Epithelial cell of prostate (primary cell): Measurements from ENCODE around the gene SLCO2A1.

Experiments used
- DNase-seq: peaks from one replicate; pipeline ENCODE4 v3.0.0-alpha.2; 2011; ENCODE audit warnings: low read depth, low spot score
- H3K27ac ChIP-seq: fragments of 450-650 bp; 2 replicates; pipeline ENCODE4 v1.5.1; 2017; ENCODE audit warnings: mild to moderate bottlenecking

Gene SLCO2A1

DNA sequence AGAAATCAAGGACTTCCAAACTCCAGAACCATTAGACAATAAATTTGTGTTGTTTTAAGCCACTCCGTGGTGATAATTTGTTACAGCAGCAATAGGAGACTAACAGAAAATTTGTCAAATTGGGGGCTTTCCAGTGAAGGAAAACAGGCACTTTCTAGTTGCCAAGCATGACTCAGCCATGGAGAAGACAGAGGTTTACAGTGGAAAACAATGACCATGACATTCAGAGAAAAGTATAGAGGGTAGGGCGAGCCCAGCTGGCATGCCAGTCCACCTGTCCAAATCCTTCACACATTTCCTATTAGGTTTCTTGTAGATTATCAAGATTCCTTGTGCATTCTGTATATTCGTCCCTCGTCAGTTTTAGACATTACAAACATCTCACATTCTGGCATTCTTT is 24.9 kb downstream of the SLCO2A1 start:
- no peak for DNase-seq
- H3K27ac ChIP-seq, result no peak overlapping the region

DNA sequence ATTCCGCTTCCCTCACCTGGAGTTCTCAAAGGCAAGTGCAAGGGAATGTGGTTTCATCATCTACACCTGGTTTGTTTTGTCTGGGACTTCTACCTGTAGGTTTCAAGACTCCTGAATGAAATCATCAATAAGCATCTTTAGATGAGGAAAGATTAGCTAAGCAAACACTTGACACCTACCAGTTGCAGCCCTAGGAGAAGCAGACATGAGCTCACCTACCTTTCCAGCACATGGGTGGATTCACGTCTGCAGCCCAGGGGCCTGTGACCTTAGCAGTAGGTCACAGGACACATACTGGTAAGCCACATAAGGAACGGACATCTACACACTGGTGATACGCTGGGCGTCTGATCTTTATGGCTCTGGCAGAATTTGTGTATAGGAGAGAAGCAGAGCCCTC is 26.7 kb downstream of the SLCO2A1 start:
- H3K27ac ChIP-seq, result no peak overlapping the region

DNA sequence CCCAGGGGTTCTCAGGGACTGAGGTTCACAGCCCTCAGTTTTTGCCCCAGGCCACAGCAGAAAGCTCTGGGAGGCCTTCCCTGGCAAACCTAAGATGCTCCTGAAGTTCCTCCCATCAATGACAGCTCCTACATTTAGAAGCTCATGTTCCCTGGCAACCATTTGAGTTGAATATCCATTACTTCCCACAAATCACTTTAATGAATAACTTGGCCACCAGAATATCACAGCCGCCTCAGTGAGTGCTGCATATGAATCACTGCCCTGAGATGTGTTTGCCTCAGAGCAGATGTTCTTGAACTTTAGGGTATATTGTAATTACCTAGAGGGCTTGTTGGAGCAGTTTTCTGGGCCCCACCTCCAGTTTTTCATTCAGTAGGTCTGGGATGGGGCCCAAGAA is 27.4 kb downstream of the SLCO2A1 start:
- no peak for DNase-seq
- no peak overlapping the region for H3K27ac ChIP-seq

More for the DNA sequence above, 26.7 kb downstream of the SLCO2A1 start:
- DNase-seq, result no peak

DNA sequence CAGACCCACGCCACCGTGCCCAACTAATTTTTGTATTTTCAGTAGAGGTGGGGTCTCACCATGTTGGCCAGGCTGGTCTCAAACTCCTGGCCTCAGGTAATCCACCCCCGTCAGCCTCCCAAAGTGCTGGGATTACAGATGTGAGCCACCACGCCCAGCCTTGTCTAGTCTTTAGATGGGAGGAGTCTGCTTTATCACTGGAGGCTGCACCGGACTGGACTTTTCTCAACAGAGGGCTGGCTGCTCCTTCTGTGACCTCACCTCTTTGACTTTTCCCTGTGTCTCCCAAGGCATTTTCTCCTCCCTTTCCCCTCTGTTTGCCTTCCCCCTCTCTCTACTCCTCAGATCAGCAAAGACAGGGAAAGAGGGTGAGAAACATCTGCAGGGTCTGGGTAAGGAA is 28.5 kb downstream of the SLCO2A1 start:
- H3K27ac ChIP-seq, result no peak overlapping the region
- DNase-seq, result no peak

DNA sequence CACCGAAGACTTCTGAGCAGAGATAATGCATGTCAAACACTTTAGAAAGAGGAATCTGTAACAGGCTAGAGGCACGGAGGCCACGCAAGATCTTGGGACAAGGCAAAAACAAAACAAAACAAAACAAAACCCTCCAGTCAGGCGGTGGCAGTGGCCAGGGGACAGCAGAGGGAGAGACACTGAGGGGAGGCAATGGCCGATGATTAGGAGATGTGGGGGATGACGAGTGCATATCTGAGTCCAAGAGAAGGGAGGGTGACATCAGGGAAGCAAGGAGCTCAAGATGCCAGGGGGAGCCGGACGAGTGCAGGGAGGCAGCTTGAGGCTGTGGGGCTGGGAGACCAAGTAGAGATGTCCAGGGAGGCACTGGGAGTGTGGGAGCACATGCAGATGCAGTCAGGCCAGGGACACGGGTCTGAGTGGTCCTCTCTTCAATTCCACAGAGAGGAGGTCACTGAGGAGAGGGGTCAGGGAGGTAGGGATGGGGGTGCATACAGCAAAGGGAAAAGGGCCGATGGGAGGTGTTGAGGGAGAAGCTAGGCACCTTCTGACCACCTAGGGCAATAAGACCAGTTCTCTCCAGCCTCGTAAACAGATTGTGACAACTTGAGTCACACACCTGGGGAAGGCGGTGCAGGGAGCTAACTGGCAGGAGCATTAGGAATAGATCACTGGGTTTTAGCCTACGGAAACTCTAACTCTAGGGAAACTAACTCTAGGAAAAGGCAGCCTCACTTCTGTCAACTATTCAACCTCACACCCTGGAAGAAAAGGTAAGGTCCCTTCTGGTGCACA is 29.6 kb downstream of the SLCO2A1 start:
- H3K27ac ChIP-seq, result no peak overlapping the region
- DNase-seq, result no peak

DNA sequence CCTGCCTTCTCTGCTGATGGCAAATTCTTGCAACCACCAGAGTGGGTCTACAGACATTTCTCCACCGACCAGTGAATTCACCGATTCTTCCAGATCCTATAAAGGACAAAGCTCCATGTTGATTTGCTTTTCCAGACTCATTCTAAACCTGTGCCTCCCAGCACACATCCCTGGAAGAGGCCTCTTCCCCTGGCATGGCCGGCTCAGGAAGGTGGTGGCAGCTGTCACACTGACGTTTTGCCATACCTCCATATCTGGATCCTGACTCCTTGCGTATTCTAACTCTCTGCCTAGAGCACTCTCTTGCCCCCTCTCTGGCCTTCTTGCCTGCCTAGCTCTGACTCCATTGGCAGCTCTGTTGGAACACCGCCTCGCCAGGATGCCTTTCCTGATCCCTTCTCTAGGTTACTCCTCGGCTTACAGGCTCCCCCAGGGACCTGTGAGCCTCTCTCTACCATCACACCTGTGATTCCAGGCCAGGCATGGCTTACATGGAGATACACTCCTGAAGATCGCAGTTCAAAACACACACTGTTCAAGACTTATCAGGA is 31.0 kb downstream of the SLCO2A1 start:
- DNase-seq, result no peak
- no peak overlapping the region for H3K27ac ChIP-seq

DNA sequence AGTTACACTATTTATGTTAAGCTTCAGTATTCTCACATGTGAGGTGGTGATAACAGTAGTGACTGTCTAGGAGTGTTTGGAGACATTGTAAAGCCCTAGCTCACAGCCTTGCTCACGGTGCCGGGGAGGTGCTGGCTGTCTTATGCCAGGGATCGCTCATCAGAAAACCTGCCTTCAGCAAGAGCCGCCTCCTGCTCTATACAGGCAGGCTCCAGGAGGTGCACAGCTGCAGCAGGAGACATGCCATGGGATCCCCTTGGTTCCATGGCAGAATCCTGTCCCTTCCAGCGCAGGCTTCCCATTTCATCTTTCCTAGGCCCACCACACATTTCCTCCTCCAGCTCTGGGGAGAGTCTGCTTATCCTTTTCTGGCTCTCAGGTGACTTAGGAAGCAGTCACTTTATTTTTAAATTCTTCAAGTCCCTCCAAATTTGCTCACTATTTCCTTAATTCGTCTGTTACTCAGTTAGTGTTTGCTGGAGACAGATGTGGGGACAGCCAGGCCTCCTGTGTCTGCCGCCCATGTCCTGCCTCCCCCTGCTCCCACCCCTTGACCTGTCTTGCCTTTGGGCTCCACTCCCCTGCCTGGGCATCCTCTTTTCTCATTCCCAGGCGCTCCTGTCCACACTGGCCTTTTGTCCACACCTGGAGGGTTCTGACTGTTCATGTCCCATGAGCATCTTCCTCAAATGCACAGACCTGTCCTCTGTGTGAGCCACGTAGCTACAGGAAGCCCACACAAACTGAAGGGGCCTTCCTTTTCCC is 31.7 kb downstream of the SLCO2A1 start:
- no peak overlapping the region for H3K27ac ChIP-seq
- no peak for DNase-seq

DNA sequence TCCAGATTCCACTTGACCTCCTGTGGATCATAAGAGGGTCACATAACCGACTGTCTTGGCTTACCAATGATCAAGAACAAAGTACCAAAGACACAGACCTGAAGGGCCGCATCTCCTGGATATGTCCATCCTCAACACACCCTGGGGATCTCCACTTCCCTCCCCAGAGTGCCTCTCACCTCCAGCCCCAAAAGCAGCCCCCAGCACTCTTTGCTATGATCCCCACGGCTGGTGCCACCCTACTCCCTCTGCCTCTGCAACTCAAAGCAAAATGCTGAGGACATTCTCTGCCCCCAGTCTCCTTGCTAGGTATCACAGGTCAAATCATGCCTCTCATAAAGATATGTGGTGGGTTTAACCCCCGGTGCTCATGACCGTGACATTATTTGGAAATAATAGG is 32.7 kb downstream of the SLCO2A1 start:
- H3K27ac ChIP-seq, result no peak overlapping the region
- DNase-seq, result no peak

DNA sequence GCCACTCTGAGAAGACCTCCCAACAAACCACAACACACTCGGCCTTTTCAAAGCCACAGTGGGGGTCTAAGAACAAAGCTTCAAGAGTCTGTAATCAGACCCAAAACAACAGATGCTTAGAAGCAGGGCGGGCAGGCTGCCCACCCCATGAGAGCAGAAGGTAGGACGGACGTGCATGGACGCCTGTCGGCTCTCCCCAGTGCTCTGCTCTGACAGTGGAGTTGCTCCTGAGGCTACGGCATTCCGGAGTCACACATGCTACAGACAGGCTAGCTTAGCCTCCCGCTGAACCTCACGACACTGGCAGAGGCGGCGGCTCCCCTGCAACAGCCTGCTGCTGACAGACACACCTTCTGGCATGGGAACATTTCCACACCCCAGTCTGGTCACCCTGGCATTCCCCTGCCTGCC is 33.5 kb downstream of the SLCO2A1 start:
- DNase-seq, result no peak
- no peak overlapping the region for H3K27ac ChIP-seq

DNA sequence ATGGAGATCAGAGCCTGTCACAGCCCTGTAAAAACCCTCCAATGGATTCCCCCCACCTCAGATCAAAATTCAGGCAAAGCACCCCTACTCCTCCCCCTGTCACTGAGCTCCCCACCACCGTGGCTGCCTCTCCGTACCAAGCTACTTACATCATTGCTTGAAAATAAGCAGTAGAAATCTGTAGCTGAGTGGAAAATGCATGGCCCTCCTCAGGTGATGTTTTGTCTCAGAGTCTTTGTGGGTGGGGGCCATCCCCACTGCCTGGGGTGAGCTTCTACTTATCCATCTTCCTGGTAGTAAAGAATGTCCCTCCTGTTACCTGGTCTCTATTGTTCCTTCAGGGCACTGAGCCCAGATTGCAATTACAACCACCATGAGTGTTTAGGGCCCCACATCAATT is 34.5 kb downstream of the SLCO2A1 start:
- H3K27ac ChIP-seq, result no peak overlapping the region
- DNase-seq, result no peak

DNA sequence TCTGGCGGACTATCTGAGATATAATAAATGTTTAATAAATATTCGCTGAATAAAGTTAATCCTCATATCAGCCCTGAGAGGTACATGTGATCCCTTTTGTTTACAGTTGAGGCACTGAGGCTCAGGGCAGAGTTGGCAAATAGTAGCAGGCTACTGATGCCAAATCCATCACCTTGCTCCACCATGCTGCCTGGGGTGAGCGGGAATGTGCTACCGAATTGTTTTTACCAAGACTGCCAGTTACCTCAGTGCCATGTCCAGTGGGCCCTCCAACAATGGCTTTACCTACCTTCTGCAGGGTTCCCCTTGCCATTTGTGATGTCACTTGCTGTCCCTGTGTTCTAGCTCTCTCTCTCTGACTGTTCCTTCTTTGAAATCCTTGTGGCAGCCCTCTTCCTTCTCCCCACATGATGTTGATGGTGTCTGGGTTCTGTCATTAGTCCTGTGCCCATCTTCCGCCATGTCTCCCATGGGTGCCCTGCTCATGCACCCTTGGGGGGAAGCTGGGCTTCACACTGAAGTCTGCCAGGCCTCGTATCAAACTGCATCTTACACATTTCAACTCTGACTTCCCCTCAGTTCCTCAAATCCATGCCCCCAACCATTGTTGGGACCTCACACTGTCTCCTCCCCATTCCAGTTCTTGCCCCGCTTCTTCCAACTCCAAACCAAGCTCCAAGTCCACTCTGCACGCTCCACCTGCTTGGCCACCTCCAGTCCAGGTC is 35.4 kb downstream of the SLCO2A1 start:
- no peak overlapping the region for H3K27ac ChIP-seq
- no peak for DNase-seq

DNA sequence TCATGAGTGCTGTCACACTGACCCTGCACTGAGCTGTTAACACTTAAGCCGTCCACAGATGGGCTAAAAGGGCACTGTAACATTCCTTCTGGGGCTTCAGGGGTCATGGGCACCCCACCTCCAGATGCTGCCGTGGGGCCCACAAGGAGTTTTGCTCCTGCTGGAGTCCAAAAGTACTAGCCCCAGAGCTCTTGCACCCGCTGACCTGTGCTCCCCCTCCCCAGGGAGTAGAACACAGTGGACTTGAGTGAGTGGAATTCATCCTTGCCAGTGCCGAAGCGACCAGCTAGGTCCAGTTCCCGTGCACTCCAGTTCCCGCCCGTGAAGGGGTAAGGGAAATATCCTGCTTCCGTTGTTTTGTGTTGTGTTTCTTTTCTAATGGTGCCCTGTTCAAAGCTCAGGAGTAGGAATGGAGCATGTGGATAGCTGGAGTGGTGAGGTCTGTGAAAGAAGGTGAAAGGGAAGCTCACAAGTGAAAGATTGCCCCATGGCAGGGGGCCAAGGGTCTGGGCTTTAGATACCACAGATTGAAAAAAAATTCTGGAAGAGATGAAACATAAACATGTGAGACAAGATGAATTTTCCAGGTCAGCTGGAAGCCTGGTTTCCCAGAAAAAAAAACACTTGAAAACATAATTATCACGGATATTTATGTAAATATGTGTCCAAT is 36.6 kb downstream of the SLCO2A1 start:
- DNase-seq, result no peak
- no peak overlapping the region for H3K27ac ChIP-seq

DNA sequence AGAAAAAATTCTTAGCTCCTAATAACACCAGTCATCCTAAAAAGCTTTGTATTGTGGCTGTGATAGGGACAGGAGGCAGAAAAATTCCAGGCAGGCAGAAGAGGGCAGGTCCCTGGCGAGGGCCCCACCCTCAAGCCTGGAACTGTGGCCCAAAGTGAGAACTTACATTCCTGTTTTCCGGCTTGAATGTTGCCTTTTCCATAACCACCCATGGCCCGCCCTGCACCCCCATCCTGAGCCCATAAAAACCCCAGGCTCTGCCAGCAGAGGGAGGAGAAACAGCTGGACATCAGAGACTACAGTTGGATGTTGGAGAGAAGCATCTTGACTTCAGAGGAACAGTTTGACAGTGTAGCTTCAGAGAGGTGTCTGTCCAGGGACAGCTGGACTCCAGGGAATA is 37.3 kb downstream of the SLCO2A1 start:
- DNase-seq, result no peak
- no peak overlapping the region for H3K27ac ChIP-seq

DNA sequence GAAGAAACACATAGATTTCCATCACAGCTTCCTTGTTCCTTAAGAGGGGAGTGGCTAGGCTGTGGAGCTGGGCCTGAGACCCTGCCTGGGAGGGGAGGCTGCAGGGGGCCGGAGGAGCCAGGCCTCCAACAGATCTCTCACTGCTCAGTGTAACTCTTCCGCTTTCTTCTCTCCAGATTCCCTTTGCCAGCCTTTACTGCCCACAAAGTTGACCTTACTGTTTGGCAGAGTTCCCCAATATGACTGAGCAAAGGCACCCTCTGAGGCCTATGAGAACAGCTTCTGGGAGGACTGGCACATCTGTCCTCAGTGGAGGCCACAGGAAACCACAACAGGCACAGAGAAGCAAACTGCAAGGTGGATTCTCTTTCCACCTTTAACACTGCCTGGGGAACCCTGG is 38.1 kb downstream of the SLCO2A1 start:
- no peak overlapping the region for H3K27ac ChIP-seq
- DNase-seq, result no peak

DNA sequence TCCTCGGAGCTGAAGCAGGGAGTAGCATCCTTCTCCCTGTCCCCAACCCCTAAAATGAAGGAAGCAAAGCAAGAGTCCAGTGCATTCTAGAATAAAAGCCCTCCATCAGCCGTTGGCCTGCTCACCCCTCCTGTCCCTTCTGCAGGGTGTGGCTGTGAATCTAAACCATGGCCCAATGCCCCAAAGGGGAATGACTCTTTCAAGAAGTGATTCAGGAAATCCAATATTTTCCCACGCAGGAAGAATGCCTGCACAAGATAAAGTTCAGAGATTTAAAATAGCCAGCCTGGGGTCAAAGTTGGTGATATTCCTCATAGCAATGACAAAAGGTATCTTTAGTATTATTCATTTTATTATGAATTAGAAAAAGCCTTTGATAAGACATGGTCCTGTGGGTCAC is 38.5 kb downstream of the SLCO2A1 start:
- no peak for DNase-seq
- no peak overlapping the region for H3K27ac ChIP-seq

DNA sequence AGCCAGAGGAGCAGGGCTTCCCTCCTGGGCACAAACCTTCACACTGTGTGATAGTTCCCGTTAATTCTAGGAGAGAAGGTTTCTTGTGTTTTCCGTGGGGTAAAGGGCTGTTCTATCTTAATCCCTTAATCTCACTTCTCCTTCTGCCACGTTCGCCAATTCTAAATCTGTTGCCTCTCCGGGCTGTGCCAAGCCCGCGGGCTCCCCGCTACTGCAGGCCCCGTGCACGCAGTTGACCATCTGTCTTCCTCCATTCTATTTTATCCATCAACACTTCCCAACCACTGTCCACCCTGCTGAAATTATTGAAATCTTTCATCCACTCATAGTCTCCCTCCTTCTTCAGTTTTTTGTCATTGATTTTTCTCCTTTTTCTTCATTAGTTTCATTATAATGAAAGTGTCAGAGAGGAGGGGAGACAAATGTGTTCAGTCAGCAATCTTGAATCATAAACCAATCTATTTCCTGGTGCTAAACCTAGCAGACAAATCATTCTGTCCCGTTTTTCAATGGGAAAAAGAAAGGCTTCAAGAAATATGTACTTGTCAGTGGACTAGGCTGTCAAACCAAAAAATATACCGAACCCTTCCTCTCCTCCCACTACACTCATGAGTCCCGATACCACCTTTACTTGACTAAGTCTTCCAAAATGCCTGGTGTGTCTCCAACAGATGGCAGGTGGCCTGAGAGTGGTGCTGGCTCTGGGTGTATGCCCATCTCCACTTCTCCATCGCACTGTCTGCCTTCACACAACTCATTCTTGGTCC is 39.6 kb downstream of the SLCO2A1 start:
- H3K27ac ChIP-seq, result no peak overlapping the region
- DNase-seq, result no peak

DNA sequence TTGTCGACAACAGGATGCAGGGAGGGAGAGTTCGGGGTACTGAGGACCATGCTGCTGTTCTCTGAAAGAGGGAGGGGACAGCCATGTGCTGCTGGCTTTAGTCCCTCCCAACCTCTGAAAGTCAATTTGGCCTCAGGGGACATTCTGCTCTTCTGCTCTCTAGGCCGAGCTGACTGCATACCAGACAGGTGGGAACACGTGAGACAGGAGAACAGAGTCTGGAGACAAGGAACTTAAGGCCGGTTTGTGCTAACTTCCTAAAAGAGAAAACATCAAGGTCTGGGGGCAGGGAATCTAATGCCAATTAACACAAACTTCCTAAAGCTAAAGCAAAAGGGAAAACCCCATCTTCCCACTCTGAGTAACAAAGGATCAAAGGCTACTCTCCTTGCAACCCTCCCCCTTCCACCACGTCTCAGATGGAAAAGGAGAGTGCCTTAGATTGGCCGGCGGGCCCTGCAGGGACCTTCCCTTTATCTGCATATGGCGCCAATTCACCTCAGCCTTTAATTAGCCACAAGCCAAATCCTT is 41.0 kb downstream of the SLCO2A1 start:
- DNase-seq, result no peak
- H3K27ac ChIP-seq, result no peak overlapping the region

DNA sequence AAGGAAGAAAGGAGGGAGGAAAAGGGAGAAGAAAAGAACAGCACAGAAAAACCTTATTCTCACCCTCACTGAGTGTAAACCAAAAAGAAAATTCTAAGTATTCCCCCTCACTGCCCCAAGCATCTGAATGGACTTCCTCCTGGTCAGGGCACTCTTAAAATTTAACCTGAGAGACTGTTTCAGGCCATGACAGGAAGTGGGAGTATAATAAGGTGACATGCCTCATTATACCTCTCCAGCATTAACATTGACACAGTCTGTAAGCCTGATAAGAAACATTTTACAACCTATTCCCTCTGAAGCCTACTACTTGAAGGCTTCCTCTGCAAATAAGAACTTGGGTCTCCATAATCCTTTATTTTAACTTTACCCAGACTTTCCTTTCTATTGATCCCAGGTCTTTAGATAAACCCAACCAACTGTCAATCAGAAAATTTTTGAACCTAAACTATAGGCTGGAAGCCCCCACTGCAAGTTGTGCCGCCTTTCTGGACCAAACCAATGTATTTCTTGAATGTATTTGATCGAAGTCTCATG is 41.7 kb downstream of the SLCO2A1 start:
- no peak overlapping the region for H3K27ac ChIP-seq
- DNase-seq, result no peak

DNA sequence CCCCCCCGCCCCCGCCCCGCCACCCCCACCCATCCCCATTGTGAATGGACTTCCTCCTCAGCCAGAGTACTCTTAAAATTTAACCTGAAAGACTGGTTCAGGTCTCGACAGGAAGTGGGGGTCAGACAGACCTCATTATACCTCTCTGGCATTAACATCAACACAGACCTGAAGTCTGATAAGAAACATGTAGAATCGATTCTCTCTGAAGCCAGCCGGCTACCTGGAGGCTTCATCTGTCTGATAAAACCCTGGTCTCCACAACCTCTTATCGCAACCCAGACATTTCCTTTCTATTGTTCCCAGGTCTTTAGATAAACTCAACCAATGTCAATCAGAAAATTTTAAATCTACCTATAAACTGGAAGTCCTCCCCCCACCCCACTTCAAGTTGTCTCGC is 42.6 kb downstream of the SLCO2A1 start:
- no peak for DNase-seq

More for the DNA sequence above, 42.6 kb downstream of the SLCO2A1 start:
- H3K27ac ChIP-seq, result no peak overlapping the region
